Fibroblast of mammary gland (primary cell): ENCODE data around the gene AFM.

ENCODE experiments used
- DNase-seq: peaks from one replicate; pipeline ENCODE4 v3.0.0-alpha.2; 2010; ENCODE audit warnings: low read depth
- H3K4me3 ChIP-seq: 2 replicates; pipeline ENCODE4 v1.5.1; 2011; ENCODE audit warnings: low read depth, mild to moderate bottlenecking, low read length, moderate library complexity; ENCODE audit not compliant: control insufficient read depth
- TF ChIP-seq, protein P1 (sequence below): conservative IDR thresholded peaks from 2 replicates; pipeline ENCODE4 v1.5.1; 2011; ENCODE audit warnings: low read depth, low read length, inconsistent platforms; ENCODE audit not compliant: control insufficient read depth, insufficient read depth

The AFM gene, protein sequence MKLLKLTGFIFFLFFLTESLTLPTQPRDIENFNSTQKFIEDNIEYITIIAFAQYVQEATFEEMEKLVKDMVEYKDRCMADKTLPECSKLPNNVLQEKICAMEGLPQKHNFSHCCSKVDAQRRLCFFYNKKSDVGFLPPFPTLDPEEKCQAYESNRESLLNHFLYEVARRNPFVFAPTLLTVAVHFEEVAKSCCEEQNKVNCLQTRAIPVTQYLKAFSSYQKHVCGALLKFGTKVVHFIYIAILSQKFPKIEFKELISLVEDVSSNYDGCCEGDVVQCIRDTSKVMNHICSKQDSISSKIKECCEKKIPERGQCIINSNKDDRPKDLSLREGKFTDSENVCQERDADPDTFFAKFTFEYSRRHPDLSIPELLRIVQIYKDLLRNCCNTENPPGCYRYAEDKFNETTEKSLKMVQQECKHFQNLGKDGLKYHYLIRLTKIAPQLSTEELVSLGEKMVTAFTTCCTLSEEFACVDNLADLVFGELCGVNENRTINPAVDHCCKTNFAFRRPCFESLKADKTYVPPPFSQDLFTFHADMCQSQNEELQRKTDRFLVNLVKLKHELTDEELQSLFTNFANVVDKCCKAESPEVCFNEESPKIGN

GRCh38 chr4:73481358-73481757 is at the start of gene AFM:
TSS of gene AFM (plus strand) at chr4:73481745. CDS start at chr4:73481776, 31 bp downstream.
- no peak for DNase-seq
- H3K4me3 ChIP-seq: no peak within 1 kb of the TSS
- TF ChIP-seq, protein P1, sequence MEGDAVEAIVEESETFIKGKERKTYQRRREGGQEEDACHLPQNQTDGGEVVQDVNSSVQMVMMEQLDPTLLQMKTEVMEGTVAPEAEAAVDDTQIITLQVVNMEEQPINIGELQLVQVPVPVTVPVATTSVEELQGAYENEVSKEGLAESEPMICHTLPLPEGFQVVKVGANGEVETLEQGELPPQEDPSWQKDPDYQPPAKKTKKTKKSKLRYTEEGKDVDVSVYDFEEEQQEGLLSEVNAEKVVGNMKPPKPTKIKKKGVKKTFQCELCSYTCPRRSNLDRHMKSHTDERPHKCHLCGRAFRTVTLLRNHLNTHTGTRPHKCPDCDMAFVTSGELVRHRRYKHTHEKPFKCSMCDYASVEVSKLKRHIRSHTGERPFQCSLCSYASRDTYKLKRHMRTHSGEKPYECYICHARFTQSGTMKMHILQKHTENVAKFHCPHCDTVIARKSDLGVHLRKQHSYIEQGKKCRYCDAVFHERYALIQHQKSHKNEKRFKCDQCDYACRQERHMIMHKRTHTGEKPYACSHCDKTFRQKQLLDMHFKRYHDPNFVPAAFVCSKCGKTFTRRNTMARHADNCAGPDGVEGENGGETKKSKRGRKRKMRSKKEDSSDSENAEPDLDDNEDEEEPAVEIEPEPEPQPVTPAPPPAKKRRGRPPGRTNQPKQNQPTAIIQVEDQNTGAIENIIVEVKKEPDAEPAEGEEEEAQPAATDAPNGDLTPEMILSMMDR: no peak

- no peak for DNase-seq
- no peak overlapping the region for H3K4me3 ChIP-seq
- TF ChIP-seq, protein P1: no peak
These were observed 49.8 kb upstream of the AFM start for GRCh38 chr4:73431813-73432168.

DNA sequence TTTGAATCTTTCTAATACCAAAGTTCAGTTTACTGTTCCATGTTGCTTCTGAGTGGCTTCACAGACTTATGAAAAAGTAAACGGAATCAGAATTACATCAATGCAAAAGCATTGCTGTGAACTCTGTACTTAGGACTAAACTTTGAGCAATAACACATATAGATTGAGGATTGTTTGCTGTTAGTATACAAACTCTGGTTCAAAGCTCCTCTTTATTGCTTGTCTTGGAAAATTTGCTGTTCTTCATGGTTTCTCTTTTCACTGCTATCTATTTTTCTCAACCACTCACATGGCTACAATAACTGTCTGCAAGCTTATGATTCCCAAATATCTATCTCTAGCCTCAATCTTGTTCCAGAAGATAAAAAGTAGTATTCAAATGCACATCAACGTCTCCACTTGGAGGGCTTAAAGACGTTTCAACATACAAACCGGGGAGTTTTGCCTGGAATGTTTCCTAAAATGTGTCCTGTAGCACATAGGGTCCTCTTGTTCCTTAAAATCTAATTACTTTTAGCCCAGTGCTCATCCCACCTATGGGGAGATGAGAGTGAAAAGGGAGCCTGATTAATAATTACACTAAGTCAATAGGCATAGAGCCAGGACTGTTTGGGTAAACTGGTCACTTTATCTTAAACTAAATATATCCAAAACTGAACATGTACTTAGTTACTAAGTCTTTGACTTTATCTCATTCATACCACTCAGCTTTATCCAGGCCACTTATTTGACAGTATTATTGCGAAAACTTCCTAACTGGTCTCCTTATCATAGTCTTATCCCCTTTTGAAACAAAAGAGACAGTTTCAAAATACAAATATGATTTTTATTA is 49.2 kb upstream of the AFM start:
- no peak for DNase-seq
- TF ChIP-seq, protein P1: no peak
- H3K4me3 ChIP-seq: no peak overlapping the region

DNA sequence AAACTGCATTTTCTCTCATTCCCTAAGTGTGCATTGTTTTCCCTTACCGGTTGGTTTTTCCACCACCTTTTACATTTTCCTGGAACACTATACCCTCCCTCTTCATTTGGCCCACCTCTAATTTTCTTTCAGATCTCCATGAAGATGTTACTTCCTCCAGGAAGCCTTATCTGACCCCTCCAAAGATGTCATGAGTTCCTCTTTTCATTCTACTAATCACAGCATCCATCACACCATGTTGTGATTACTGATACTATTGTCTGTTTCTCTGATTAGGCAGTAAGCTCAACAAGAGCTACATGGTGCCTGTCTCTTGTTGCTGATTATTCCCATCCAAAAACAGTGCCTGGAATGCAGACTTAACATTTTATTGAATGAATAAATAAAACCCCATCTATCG is 48.4 kb upstream of the AFM start:
- no peak overlapping the region for H3K4me3 ChIP-seq
- TF ChIP-seq, protein P1: no peak
- no peak for DNase-seq

- TF ChIP-seq, protein P1: peak; percentile 59
- DNase-seq: peak; percentile 24
- H3K4me3 ChIP-seq: no peak overlapping the region
These were observed 47.2 kb upstream of the AFM start for GRCh38 chr4:73434311-73434710.

GRCh38 chr4:73435984-73436383 is 45.6 kb upstream of the AFM start, which contains the start of gene AFP:
TSS of gene AFP (plus strand) at chr4:73436221. CDS start at chr4:73436263, 42 bp downstream.
- TF ChIP-seq, protein P1: no peak
- H3K4me3 ChIP-seq: no peak within 1 kb of the TSS
- DNase-seq: no peak
